ENCODE measurements around the gene MED12L.

- TF ChIP-seq, protein P1, sequence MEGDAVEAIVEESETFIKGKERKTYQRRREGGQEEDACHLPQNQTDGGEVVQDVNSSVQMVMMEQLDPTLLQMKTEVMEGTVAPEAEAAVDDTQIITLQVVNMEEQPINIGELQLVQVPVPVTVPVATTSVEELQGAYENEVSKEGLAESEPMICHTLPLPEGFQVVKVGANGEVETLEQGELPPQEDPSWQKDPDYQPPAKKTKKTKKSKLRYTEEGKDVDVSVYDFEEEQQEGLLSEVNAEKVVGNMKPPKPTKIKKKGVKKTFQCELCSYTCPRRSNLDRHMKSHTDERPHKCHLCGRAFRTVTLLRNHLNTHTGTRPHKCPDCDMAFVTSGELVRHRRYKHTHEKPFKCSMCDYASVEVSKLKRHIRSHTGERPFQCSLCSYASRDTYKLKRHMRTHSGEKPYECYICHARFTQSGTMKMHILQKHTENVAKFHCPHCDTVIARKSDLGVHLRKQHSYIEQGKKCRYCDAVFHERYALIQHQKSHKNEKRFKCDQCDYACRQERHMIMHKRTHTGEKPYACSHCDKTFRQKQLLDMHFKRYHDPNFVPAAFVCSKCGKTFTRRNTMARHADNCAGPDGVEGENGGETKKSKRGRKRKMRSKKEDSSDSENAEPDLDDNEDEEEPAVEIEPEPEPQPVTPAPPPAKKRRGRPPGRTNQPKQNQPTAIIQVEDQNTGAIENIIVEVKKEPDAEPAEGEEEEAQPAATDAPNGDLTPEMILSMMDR (IDR thresholded peaks at IDR 0.05) = no peak
- TF ChIP-seq EP300 (IDR thresholded peaks at IDR 0.05) = no peak
- TF ChIP-seq POLR2A (IDR thresholded peaks at IDR 0.05) = no peak
These were observed 367.4 kb downstream of the MED12L start for GRCh38 chr3:151452841-151453240.
